KBM-7 (cell line): Measurements from ENCODE around the gene ANO9.

Source experiments
- DNase-seq: peaks from one replicate; pipeline ENCODE4 v3.0.0-alpha.2; 2015
- in situ Hi-C: fragments of 300-500 bp; cut with MboI; formaldehyde crosslinking; loops from 2 replicates; pipeline ENCODE4 v1.14.3; 2020; ENCODE audit warnings: low sequenced_read_pairs, low pct_unique_long_range_greater_than_20kb, mixed read lengths

Gene ANO9

GRCh38 chr11:379205-380094 lies 62.4 kb downstream of the ANO9 start:
- DNase-seq = no peak
- in situ Hi-C loops = no loop called here

GRCh38 chr11:377883-378500 lies 63.8 kb downstream of the ANO9 start:
- in situ Hi-C loops = no loop called here
- no peak for DNase-seq

- in situ Hi-C loops = no loop called here
Measured at GRCh38 chr11:377174-377865, 64.5 kb downstream of the ANO9 start.

GRCh38 chr11:376531-377173 lies 65.2 kb downstream of the ANO9 start:
- no peak for DNase-seq
- in situ Hi-C loops = no loop called here

More at GRCh38 chr11:377174-377865, 64.5 kb downstream of the ANO9 start:
- DNase-seq = no peak

GRCh38 chr11:375065-376025 lies 66.5 kb downstream of the ANO9 start:
- no peak for DNase-seq
- in situ Hi-C loops = no loop called here

- in situ Hi-C loops = no loop called here
- no peak for DNase-seq
Measured at GRCh38 chr11:373716-374551, 67.9 kb downstream of the ANO9 start.

- in situ Hi-C loops = no loop called here
- DNase-seq = no peak
Measured at GRCh38 chr11:372809-373715, 68.7 kb downstream of the ANO9 start.

- in situ Hi-C loops = no loop called here
- DNase-seq = no peak
Measured at GRCh38 chr11:371716-372590, 69.9 kb downstream of the ANO9 start.

GRCh38 chr11:371051-371450 lies 70.8 kb downstream of the ANO9 start:
- no peak for DNase-seq

GRCh38 chr11:370070-370941 lies 71.5 kb downstream of the ANO9 start:
- in situ Hi-C loops = no loop called here
- no peak for DNase-seq

More at GRCh38 chr11:371051-371450, 70.8 kb downstream of the ANO9 start:
- in situ Hi-C loops = no loop called here

- in situ Hi-C loops = no loop called here
- no peak for DNase-seq
Measured at GRCh38 chr11:369336-370018, 72.3 kb downstream of the ANO9 start, which contains the start of gene B4GALNT4. TSS of gene B4GALNT4 (plus strand) at chr11:369499. CDS start at chr11:369804, 305 bp downstream.

- no peak for DNase-seq
Measured at GRCh38 chr11:368414-369335, 73.1 kb downstream of the ANO9 start.

GRCh38 chr11:367956-368413 lies 73.8 kb downstream of the ANO9 start:
- no peak for DNase-seq

More at GRCh38 chr11:368414-369335, 73.1 kb downstream of the ANO9 start:
- in situ Hi-C loops = no loop called here

More at GRCh38 chr11:367956-368413, 73.8 kb downstream of the ANO9 start:
- in situ Hi-C loops = no loop called here
